HuH-7.5 (cell line): ENCODE measurements around the gene UBE3B.
A peak's percentile ranks its signal among the peaks of the same experiment; 100 is the strongest.

Experiments
- DNase-seq: peaks from one replicate; pipeline ENCODE4 v3.0.0; 2011; ENCODE audit warnings: low spot score

The UBE3B gene

DNA sequence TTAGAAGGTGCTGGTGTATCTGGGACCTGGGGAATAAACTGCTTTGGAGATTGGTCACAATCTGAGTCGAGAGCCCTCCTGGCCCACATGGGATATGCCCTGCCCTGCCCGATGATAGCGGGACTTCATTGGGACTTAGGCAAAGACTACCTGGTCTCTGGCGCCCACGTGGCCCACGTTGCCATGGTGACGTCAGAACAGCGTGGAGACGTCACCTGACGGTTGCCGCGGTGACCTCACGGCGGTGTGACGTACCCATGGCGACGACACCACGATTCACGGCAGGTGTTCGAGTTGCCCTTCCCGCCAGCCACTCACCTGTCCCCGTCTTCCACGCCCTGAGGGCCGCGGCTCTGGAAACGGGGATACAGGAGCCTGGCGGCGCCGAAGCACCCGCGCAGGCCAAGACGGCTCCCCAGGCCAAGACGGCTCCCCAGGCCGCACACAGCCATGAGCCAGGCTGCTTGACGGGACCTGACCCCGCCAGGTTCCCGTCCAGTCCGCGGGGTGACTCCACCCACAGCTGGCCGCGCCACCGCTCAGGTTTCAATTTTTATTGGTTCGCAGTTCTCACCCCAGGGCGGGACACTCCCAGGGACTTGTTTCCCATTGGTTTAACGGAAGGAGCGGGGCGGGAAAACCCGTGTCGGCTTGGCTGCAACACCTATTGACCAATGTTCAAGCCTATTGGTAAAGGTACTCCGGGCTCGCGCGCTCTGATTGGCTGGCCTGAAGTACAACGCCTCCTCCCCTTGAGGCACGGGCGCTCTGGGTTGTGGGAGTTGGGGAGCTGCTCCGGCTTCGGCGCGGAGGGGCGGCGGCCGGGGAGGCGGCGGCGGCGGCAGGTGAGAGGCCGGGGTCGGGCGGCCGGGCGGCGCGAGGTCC is 95.8 kb downstream of the UBE3B start, which contains the start of the genes MMAB and MVK:
Gene MMAB, minus strand, starts transcription at position 476 of the 885 bp plus-strand sequence. Its CDS starts 24 bp downstream, at position 452.
Gene MVK, plus strand, starts transcription at position 766 of the 885 bp plus-strand sequence. CDS start 1,029 bp downstream, outside the sequence.
- peak; percentile 99 for DNase-seq

DNA sequence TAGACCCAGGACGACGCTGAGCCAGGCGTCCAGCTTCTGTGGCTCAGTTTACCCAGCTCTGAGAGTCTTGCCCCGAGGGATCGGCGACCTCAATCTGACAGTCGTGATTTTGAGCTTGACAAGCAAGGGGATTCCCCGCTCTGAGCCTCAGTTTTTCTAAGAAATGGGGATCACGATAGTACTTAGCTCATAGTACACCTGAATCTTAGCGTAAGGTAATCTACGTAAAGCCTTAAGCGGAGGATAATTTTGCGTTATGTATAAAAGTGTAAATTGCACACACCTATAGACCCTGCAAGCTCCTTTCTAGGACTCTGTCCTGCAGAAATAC is 96.4 kb downstream of the UBE3B start:
- DNase-seq = no peak

DNA sequence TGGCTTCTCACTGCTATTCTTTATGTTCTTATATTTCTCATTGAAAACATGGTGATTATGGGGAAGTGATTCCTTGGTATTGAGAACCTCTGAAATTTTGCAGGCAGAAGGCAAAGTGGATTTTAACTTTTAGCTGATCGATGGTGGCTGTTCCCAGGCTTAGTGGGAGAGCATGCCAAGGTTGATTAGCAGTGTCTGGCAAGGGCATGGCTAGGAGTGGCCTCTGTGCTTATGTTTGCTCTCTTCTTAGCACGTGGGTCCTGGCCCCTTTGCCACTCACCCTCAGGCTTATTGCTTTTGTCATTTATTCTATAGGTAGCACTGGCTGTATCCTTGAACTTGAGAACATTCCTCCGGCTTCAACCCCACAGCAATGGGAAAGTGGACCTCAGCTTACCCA is 98.2 kb downstream of the UBE3B start:
- DNase-seq = no peak

DNA sequence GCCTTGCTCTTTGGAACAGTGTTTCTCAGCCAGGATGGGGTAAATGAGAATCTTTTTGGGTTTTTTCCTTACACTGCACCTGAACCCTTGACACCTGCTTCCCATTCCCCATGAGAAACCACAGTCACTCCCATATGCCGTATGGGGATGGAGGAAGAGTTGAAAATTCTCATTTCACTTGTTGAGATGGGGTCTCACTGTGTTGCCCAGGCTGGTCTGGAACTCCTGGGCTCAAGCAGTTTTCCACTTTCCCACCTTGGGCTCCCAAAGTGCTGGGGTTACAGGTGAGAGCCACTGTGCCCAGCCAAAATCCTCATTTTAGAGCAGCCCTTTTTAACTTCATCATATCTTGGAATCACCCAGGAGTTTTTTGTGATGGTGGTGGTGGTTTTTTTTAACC is 99.9 kb downstream of the UBE3B start:
- no peak for DNase-seq

DNA sequence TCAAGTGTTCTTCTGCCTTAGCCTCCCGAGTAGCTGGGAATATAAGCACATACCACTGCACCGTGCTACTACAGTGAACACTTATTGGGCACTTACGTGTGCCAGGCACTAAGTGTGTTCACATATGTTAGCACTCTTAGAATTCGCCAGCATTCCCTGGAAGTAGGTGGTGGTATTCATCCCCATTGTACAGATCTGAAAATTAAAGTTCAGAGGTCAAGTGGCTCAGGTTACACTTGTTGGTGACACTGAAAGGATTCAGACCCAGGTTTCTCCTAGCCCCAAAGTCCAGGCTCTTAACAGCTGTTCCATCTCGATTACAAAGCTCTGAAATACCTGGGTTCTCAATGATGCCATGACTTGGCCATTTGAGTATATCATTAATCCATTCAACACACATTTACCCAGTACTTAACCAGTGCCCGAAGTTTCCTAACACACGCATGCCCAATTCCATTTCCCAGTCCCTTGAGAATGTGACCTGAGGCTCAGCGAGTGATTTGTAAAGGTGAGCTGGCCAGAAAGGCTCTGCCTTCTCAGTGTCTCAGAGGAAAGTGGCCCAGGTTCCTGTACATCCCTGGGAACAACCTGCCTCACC is 101.0 kb downstream of the UBE3B start:
- DNase-seq = no peak

DNA sequence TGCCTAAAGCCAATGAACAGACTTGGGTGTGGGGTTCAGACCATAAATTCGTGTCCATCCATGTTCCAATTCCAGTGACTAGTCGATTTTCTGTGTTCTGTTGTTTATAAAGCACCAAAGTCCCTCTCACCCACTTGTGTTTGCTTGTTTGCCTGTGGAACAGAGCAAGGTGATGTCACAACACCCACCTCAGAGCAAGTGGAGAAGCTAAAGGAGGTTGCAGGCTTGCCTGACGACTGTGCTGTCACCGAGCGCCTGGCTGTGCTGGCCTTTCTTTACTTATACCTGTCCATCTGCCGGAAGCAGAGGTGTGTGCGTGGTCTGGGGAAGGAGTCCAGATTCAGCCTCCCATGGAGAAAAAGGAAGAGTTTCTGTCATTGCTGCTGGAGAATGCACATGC is 102.2 kb downstream of the UBE3B start:
- DNase-seq = no peak

DNA sequence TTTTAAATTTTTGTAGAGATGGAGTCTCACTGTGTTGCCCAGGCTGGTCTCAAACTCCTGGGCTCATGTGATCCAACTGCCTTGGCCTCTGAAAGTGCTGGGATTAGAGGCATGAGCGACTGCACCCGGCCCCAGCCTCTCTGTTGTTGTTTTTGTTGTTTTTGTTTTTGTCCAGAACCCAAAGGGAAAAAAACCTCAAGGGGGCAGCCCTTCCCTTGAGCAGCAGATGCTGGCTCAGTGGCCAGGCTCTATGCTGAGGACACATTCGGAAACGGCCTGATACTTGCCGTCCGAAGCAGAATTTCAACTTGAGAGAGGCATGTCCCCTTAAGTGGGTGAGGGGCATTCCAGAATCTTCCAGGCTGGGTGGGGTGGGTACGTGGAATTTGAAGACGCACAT is 102.8 kb downstream of the UBE3B start:
- DNase-seq = no peak

DNA sequence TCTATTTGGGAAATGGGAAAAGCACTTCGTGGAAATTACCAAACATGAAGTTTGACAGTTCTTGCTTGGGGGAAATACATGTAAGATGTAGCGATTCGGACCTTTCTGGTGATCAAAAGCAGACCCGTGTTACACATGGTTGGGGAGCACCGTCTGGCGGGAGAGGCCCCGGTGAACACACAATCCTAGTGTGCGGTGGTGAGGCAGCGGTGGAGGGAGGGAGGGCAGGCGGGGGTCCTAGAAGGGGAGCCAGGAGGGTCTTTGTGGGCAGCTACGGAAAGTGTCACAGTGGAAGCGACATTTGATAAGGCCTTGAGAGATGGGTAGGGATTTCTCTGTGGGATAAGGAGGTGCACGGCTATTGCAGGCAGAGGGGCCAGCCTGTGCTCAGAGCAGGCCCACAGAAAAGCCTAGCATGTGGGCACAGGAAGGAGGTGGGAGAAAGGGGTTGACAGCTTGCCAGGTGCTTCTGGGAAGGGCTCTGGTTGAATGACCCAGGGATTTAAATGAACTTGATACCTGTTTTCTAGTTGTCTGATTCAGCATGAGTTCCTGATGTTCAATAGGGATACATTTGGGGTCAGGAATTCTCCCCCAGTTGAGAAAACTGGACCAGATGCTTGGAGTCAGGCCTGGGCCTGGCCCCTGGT is 103.4 kb downstream of the UBE3B start:
- DNase-seq = no peak

DNA sequence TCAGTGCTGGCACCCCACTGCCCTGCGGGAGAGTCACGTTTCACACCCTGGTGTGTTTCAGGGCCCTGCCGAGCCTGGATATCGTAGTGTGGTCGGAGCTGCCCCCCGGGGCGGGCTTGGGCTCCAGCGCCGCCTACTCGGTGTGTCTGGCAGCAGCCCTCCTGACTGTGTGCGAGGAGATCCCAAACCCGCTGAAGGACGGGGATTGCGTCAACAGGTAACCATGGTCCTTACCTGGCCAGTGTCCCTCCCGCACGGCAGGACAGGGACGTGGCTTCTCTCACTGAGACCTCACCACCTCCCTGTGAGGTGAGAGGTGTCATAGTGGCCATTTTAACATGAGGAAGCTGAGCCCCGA is 103.9 kb downstream of the UBE3B start:
- no peak for DNase-seq

DNA sequence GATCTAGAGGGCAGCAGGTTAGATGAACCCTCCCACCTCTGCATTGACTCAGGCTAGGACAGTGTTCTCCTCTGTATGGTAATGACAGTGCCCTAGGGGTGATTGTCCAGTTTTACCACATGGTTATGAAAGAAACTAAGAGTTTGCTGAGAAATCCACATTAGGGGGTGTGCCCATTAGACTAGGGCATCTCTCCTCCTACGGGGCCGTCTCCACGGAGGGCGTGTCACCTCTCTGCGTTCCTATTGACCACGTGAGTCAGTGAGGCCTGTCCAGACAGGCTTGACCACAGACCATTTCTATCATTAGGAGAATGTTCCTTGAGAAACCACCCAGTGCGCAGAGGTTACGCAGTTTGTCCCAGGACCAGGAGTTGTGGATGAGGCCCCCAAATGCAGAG is 104.4 kb downstream of the UBE3B start:
- no peak for DNase-seq

DNA sequence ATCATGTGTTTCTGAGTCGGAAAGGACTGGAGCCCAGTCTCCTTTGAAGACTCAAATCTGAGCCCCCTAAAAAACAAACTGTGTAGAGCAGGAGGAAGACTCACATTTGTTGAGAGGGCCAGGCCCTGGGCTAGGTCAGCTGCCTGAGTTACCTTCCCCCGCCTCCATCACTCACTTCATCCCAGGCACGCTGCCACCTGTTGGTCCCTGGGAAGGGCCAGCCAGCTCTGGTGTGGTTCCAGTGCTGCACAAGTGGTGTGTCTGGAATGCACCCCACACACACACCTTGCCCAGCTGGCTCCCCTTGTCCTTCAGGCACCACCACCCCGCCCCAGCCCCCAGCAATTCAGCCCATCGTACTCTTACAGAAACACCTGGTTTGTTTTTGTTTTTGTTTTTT is 105.2 kb downstream of the UBE3B start:
- DNase-seq = peak; percentile 59

DNA sequence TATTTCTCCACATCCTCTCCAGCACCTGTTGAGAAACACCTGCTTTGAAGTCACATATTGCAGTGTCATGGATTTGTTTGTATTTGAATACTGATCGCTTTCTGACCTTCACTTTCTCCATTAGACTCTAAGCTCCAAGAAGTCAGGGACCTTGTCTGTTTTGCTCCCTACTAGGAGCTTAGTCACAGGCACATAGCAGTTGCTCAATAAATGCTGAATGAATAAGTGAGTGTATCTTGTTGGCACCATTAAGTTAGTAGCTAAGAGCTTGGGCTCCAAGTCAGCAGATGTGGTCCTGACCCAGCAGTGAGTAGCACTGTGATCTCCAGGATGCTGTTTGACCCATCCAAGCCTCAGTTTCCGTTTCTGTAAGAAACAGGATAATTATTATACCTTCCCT is 106.3 kb downstream of the UBE3B start:
- no peak for DNase-seq
